HG02642 (cell line): ENCODE results near the gene CNKSR2.
A peak's percentile ranks its signal among the peaks of the same experiment; 100 is the strongest.

ENCODE experiments used
- ATAC-seq: cut with Tn5 transposase; IDR thresholded peaks from one replicate; pipeline ENCODE4 v1.9.1; 2021; ENCODE audit warnings: mild to moderate bottlenecking; ENCODE audit not compliant: unreplicated experiment, poor library complexity

The CNKSR2 gene

DNA sequence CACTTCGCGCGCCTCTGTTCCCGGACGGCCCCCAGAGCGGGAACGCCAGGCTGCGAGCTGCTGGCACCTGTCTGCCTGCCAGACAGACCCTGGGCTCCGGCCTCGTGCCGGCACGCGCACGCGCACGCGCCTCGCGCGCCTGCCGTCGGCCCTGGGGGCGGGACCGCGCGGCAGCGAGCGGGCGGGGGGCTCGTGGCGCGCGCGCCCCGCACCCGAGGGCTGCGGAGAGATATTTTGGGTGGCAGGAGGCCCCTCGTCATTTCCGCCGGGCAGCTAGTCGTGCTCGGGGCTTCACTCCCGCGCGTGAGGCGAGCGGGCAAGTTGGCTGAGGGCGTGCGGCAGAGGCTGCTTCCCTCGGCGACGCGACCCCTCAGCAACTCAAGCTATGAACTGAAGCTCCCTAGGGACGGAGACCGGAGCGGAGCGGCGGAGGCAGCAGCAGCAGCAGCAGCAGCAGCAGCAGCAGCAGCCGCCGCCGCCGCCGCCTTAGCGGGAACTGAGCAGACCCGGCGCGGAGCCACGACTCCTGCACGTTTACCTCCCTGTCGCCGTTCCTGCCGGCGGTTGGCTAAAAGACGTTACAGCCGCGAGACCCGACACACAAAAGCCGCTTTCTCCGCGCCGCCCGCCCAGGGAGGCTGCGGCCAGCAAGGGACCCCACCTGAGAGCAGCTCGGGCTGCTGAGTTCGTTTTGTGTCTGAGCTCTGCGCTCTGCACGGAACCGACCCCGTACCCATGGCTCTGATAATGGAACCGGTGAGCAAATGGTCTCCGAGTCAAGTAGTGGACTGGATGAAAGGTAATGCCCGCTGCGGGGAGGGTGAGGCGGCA is at the start of gene CNKSR2:
Gene CNKSR2 (plus strand): TSS at position 256 of the 831 bp plus-strand sequence. CDS start 480 bp downstream, at position 736.
- peak; percentile 84 for ATAC-seq

DNA sequence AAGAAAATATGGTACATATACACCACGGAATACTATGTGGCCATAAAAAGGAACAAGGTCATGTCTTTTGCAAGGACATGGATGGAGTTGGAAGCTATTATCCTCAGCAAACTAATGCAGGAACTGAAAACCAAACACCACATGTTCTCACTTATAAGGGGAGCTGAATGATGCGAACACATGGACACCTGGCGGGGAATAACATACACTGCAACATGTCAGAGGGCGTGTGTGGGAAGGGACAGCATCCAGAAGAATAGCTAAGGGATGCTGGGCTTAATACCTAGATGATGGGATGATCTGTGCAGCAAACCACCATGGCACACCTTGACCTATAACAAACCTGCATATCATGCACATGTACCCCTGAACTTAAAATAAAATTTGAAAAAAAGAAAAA is 19.5 kb upstream of the CNKSR2 start:
- ATAC-seq = no peak

DNA sequence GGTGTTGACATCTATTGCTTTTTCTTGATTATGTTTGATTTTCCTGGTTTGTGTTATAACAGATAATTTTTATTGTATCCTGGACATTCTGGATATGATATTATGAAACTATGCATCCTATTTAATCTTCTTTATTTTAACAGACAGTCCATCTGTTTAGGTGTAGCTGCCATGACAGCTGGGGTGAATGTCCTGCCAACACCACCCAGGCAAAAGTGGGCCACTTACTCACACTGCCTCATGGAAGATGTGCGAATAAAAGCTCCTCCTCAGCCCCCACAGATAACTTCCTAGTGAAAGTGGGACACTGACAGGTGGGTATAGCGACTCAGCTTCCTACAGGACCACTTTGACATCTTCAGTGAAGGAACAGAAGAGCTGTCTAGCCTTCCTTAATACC is 18.4 kb upstream of the CNKSR2 start:
- no peak for ATAC-seq

DNA sequence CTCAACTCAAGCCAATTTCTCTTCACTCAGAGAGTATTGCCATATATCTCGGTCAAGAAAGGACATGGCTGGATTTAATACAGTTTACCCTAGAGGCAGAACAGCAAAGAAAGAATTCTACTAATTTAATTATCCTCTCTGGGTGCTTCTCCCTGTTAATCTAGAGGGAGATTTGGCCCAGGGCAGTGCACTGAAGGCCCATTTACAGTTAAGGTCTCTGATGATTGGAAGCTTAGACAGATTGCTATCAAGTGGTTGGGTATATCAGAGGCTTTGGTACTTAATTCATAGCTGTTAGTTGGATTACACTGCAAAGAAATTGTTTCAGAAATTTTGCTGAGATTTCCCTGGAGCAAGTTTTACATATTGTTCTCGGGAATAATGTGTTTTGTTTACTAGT is 4.6 kb upstream of the CNKSR2 start:
- no peak for ATAC-seq

DNA sequence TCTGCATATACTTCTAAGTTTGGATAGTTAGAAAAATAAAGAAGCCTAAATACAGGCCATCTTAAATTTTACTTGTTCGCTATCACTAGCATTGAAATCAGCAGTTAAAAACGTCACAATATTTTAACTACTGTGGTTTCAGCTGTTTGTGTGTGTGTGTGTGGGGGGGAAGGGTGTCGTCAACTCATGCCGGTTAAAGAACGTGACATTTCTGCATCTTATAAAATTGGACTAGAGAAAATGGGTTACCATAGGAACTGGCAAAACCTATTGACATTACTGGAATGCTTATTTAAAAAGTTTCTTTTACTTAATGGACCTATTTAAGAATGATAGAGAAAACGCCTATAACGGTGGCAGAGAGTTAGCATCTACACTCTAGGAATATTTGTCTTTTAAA is 1.2 kb upstream of the CNKSR2 start:
- no peak for ATAC-seq

DNA sequence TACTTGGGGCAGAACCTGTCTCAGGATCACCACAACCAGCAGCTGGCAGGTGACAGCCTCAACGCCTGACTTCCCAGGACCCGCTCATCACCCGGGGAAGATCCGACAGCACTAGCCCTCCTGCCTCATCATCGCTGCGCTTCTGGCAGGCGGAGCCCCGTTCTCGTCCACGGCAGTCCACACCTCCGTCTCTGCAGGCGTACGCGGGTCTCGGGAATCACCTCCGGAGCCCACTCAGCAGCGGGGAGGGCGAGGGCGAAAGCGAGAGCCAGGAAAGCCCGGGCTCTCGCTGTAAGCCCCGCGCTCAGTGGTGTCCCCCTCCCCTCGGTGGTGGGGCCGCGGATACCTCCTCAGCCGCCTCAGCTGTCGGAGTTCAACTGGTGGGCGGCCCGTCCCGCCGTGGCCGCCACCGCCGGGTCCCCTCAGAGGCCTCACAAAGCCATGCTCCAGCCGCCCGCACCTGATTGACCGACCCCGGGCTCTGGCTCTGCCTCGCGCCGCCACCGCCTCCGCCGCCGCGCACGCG is 518 bp upstream of the CNKSR2 start:
- ATAC-seq = peak; percentile 44

DNA sequence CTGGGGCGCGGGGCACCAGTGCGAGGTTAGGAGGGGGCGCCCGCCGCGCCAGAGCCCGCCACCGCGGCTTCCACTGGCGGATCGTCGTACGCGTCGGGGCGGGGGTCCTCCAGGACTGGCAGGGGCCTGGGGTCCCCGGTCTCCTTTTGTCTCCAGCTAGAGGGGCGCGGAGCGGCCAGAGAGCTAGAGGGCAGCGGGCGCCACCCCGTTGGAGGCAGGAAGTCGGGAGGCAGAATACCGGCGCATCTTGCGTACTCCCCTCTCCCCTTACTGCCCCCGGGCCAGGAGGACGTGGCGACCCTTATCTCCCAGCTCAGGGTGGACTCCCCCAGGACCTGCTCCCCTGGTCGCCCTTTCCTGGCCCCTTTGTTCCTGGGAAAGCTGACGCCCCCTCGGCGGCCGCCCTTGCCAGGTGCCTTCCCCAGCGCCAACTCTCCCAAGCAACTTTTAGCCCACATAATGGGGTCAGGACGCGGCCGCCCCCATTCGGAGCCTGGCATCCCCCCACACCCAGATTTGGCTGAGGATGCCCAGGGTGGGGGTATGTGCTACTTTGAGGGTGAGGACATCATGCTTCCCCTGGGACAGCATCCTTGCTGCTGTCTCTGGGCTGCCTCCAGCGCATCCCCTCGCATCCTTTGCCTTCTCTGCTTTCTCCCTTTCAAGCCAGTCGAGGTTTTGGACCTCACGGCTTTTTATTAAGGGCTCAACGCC is 933 bp downstream of the CNKSR2 start:
- peak; percentile 12 for ATAC-seq

DNA sequence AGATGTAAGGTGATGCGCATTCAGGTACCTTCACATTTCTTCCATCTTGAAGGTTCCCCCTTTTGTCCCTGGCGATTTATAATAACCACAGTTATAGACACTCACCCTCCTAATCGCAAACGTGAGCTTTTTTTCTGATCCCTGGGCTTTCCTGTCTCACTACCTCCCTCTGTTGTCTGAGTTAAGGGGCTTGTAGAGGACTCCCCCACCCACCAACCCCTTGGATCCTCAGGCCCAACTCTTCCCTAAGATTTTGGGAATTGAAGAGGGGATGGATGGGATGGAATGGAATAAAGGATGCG is 1.4 kb downstream of the CNKSR2 start:
- ATAC-seq = no peak

DNA sequence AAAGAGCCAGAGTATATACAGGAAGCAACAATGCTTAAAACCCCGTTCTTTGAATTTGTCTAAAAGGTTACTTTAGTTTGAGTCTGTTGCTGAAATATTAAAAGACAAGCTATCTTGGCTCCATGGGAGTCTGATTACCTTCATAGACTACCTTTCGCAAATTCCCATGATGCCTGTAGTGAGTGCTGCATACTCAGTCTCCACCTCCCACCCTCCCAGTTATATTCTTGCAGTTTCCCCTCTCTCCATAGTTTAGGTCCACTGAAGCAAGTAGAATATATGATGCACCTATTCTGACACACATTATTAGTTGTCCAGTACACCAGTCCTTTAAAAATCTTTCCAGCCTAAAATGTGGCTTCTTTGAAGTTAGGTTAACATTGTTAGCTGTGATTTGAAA is 2.4 kb downstream of the CNKSR2 start:
- no peak for ATAC-seq

DNA sequence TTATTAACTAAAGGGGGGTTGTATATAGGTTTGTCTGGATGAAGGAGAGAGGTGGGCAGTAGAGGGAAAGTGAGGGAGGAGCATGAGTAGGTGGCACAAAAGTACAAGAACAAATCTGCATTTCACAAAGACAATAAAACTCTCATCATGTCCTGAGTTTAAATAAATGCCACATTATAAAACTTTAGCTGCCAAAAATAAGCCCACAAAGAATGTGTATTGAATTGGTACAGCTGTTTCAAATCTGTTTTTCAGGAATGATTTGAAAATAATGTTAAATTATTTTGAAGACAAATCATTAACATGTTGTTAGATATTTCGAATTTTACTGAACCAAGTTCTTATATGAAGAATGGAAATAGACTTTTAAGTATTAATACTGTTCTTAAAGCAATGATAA is 5.8 kb downstream of the CNKSR2 start:
- ATAC-seq = no peak

DNA sequence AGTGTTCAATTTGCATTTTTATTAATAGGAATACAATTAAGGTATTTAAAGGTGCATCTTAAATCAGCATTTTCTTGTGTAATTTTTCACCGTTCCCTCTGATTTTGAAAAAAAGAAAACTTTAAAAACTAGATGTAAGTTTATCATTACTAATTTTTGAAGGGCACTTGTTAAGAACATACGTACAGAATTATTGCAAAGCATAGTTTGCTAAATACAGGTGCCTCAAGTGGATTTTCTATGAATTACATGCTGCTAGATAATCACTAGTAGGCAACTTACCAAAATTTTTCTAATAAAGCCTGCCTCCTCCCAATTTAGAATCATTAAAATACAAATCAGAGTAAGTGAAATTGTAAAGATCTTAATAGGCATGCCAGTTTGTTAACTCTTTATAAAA is 8.5 kb downstream of the CNKSR2 start:
- no peak for ATAC-seq

DNA sequence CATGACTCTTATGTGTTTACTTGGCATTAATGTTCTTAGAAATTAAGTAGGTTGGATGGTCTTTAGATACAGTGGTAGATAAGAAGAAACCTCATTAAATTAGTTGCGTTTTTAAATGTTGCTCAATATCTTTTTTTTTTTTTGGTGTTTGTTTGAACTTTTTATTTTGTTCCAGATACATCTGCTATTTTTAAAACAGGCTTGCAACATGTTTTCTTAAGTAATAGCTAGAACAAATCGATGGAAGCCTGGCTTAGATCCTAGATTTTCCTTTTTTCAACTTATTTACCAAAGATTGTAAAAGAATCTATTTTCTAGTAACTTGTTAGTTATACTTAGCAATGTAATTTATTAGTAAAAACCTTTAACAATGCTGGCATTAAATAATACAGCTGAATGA is 9.3 kb downstream of the CNKSR2 start:
- no peak for ATAC-seq

DNA sequence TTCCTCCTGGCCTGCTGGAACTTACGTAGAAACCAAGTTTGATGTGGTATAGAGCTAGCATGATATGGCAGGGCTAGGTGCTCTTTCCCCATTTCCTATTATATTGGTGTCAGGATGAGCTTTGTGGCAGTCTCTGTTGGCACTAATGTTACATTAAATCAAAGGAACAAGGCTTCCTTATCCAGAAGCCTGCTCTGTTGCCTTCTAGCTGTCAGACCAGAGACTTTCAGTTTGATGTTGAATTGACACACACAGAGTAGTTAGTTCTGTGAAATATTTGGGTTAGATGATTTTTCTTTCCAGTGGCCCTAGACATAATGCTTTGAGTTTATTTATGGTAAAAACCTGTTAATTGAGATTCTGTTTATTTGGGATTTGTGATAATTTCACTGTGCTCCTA is 10.0 kb downstream of the CNKSR2 start:
- no peak for ATAC-seq

DNA sequence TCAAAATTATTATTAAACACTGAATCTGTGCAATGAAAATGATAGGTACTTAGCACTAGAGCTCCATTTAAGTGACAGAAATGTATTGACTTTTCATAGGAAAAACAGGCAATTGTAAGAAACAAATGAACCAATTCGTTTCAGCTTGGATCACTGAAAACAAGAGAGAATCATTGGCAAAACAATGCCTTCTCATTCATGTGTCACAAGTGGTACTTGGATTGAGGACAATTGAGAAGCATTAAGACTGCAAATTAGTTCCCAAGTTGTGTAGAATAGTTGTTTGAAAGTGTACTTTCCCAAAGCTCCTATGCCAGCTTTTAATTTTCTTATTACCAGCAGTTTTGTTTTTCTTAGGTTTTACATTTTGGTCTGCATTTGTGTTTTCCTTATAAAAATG is 20.6 kb downstream of the CNKSR2 start:
- ATAC-seq = no peak

DNA sequence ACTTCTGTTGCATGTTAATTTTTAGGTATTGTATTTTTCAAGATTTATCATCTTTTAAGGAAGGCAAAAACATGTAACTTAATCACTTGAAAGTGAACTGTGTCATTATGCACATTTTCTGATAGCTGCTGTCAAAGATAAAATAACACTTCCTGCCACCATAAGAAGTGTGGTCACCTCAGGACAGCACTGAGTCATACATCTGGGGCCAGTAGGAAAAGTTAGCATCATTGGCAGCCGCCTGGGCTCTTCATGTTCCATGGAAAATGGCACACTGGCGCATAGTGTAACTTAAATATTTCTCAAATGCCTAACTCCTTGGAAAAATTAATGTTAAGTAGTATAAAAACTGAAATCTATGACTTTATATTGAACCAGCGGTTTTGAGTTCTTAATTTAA is 24.2 kb downstream of the CNKSR2 start:
- ATAC-seq = no peak

DNA sequence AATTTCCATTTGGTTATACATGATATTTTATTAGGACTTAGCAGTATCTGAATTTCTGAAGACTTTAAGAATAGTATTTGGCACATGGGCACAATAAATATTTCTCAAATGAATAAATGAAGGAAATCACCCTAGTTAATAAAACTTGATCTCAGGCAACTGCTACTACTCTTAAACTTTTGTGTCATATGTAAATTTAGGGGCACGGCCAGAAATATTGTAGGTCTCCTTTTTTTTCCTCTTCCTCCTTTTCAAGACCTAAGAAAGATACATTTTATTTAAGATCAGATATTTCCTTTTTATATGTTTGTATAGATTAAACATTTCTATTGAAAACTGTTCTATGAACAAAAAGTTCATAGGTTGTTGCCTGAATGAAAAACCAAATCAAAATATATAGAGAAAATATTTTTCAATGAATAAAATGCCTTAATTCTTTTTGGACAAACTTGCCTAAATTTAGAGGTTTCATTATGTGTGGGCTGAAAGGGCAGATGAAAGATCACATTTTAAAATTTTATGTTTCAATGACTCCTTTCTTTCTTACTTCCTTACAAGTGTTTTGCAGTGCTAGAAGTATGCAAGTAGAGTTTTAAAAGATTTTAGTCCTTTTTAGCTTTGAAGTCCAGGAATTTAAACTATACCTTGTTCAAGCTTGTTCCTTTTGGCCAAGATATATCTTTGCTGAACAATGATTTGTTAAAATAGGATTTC is 26.3 kb downstream of the CNKSR2 start:
- ATAC-seq = no peak

DNA sequence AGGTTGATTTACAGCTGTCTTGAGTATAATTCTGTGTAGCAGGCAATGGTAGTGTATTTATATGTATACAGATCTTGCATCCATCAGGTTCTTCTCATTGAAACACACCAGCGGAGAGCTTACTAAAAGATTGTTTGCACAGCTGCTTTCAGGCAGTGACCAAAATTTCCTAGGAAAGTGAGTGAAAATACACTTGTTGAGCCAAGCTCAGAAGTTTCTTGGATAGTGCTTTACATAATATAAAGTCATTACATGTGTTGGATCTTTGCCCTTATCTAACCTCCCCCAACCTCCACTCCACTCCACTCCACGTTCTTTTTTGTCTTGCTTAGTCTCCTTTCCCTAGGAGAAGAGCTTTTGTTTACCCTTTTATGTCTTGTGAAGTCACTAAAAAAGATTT is 34.1 kb downstream of the CNKSR2 start:
- ATAC-seq = no peak

DNA sequence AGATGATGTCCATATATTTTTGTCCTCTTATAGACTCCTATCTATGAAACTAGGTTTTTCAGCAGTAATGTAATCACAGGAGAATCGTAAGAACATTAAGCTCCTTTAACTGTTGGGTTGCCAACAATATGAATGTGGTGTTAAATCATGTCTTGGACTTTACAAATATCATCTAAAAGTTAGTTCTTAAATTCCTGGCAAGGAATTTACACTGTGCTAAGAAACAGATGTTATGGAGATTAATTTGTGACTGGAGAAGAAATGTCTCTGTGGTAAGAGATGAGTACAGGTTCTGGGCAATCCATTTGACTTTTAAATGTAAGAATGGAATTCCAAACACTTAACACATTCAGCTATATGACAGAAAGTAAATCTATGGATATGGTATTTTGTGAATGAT is 34.6 kb downstream of the CNKSR2 start:
- ATAC-seq = no peak

DNA sequence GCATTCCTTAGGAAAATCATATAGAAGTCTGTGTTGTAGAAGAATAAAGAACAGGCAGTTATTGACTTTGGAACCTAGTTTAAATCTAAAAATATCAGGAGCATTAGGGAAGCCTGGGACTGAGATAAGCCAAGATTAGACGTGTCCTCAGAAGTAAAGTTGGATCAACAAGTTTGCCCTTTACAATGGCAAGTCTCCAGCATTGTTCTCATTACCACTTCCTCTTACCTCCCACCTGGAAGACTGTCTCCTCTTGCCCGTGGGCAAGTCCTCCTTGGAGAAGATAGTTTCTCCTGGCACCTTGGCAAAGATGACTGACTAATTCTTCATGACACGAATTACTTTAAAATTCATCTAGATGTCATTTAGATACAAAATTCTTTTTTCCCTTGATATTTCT is 37.8 kb downstream of the CNKSR2 start:
- no peak for ATAC-seq

DNA sequence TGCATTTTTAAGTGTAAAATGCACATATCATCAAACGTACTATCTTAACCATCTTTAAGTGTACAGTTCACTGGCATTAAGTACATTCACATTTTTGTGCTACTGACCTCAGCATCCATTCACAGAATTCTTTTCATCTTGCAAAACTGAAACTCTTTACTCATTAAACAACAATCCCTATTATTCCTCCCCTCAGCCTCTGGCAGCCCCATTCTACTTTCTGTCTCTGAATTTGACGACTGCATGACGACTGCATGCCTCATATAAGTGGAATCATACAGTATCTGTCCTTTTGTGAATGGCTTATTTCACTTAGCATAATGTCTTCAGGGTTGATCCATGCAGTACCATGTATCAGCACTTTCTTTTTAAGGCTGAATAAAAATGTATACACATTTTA is 38.7 kb downstream of the CNKSR2 start:
- no peak for ATAC-seq

DNA sequence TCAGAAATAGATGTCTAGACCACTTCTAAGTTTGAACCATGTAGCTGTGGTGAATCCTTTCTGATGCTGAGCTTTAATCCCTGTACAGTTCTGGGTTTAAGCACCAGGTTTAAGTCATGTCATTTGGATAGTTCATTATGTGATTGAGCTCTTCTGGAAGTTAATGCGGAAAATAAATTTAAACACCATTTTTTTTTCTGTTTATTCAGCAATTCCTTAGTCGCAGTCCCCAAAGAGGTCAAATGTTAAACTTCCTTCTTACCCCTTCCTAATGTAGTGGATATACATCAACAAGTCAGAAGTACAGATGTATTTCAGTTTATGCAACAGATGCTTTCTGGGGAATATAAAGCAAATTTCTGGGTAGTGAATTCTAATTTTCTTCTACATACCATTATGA is 52.9 kb downstream of the CNKSR2 start:
- ATAC-seq = no peak
